Urinary bladder (tissue), 4 donors: Measurements from ENCODE around the gene FRG2B. TPM values are rescaled to one million over a fixed set of nuclear protein-coding genes. Genes with fewer than 3 reads are reported as not detected.
"Not testable (repeated sequence)": the region's sequence is repeated elsewhere in the genome, so short reads cannot be mapped to it uniquely, and the experiment has no call there.

Experiments
- DNase-seq: peaks from one replicate; pipeline ENCODE4 v3.0.0-alpha.2; 2015; ENCODE audit errors: extremely low spot score
- H3K27ac ChIP-seq: one replicate; pipeline ENCODE4 v1.5.1; 2013; ENCODE audit warnings: low read depth, mild to moderate bottlenecking, moderate library complexity
- H3K36me3 ChIP-seq: one replicate; pipeline ENCODE4 v1.6.1; 2013; ENCODE audit warnings: mild to moderate bottlenecking, moderate library complexity; ENCODE audit not compliant: insufficient read depth
- H3K4me1 ChIP-seq: one replicate; pipeline ENCODE4 v1.6.1; 2013; ENCODE audit warnings: mild to moderate bottlenecking, moderate library complexity; ENCODE audit not compliant: insufficient read depth
- H3K4me3 ChIP-seq: one replicate; pipeline ENCODE4 v1.5.1; 2013; ENCODE audit warnings: low read depth, low read length
- WGBS: extraction: QIAGEN DNeasy Blood & Tissue Kit; methylation state at CpG from one replicate; pipeline ENCODE4 v1.1.7; 2013; 5-methylcytosine and 5-hydroxymethylcytosine counted together
- polyA plus RNA-seq: library from polyadenylated mRNA; stranded (reverse); fragments of 200-250 nt; gene quantifications from one replicate; pipeline ENCODE4 v1.2.3, GENCODE V29; 2013
- total RNA-seq: library from RNA; depleted of rRNA; stranded (reverse); fragments of >200 nt; gene quantifications from one replicate; pipeline ENCODE4 v1.2.3, GENCODE V29; 2014
- donor health status: healthy with polysubstance abuse.
- donor health status: healthy.

FRG2B gene
- not detected for total RNA-seq
- not detected for polyA plus RNA-seq

- DNase-seq, H3K36me3 ChIP-seq, H3K27ac ChIP-seq, H3K4me1 ChIP-seq, H3K4me3 ChIP-seq: not testable (repeated sequence)
- 70% methylated on average over 3 of the region's 10 CpGs for WGBS
Observed at GRCh38 chr10:133626695-133627094, at the start of gene FRG2B. TSS of gene FRG2B (minus strand) at chr10:133626795. CDS start at chr10:133626742, 53 bp downstream.

- no CpG with 5 or more reads among the region's 40 CpGs for WGBS
- H3K4me1 ChIP-seq, H3K27ac ChIP-seq, DNase-seq, H3K36me3 ChIP-seq, H3K4me3 ChIP-seq: not testable (repeated sequence)
Observed at GRCh38 chr10:133667446-133667845, 40.9 kb upstream of the FRG2B start.

- not testable (repeated sequence) for H3K36me3 ChIP-seq, H3K4me3 ChIP-seq, H3K4me1 ChIP-seq, DNase-seq, H3K27ac ChIP-seq
- WGBS, result 35% methylated on average over 4 of the region's 4 CpGs
Observed at GRCh38 chr10:133663544-133664160, 37.1 kb upstream of the FRG2B start.

GRCh38 chr10:133661122-133661521, 34.5 kb upstream of the FRG2B start:
- not testable (repeated sequence) for H3K27ac ChIP-seq, DNase-seq, H3K4me3 ChIP-seq, H3K4me1 ChIP-seq, H3K36me3 ChIP-seq
- WGBS, result 73% methylated on average over 2 of the region's 2 CpGs

- not testable (repeated sequence) for H3K27ac ChIP-seq, H3K36me3 ChIP-seq, H3K4me3 ChIP-seq, H3K4me1 ChIP-seq, DNase-seq
- 61% methylated on average over 6 of the region's 6 CpGs for WGBS
Observed at GRCh38 chr10:133660516-133660915, 33.9 kb upstream of the FRG2B start.

- not testable (repeated sequence) for DNase-seq, H3K27ac ChIP-seq, H3K36me3 ChIP-seq, H3K4me1 ChIP-seq, H3K4me3 ChIP-seq
- WGBS, result 79% methylated on average over 3 of the region's 4 CpGs
Observed at GRCh38 chr10:133657276-133657675, 30.7 kb upstream of the FRG2B start.

- 41% methylated on average over 5 of the region's 22 CpGs for WGBS
- DNase-seq, H3K27ac ChIP-seq, H3K4me3 ChIP-seq, H3K36me3 ChIP-seq, H3K4me1 ChIP-seq: not testable (repeated sequence)
Observed at GRCh38 chr10:133648872-133649455, 22.4 kb upstream of the FRG2B start.

GRCh38 chr10:133647075-133647748, 20.6 kb upstream of the FRG2B start:
- not testable (repeated sequence) for DNase-seq, H3K4me3 ChIP-seq, H3K4me1 ChIP-seq, H3K27ac ChIP-seq, H3K36me3 ChIP-seq
- WGBS, result 5% methylated on average over 14 of the region's 18 CpGs

GRCh38 chr10:133637846-133638235, 11.2 kb upstream of the FRG2B start:
- not testable (repeated sequence) for H3K36me3 ChIP-seq, H3K27ac ChIP-seq, H3K4me1 ChIP-seq, H3K4me3 ChIP-seq, DNase-seq
- WGBS, result 27% methylated on average over 18 of the region's 30 CpGs

- H3K36me3 ChIP-seq, DNase-seq, H3K4me1 ChIP-seq, H3K27ac ChIP-seq, H3K4me3 ChIP-seq: not testable (repeated sequence)
- 9% methylated on average over 6 of the region's 35 CpGs for WGBS
Observed at GRCh38 chr10:133637202-133637845, 10.7 kb upstream of the FRG2B start.

- 76% methylated on average over 3 of the region's 5 CpGs for WGBS
Observed at GRCh38 chr10:133630723-133631249, 4.2 kb upstream of the FRG2B start.

GRCh38 chr10:133622544-133622943, 4.1 kb downstream of the FRG2B start:
- not testable (repeated sequence) for DNase-seq, H3K36me3 ChIP-seq, H3K27ac ChIP-seq, H3K4me3 ChIP-seq, H3K4me1 ChIP-seq
- 46% methylated on average over 22 of the region's 31 CpGs for WGBS

More at GRCh38 chr10:133630723-133631249, 4.2 kb upstream of the FRG2B start:
- not testable (repeated sequence) for H3K27ac ChIP-seq, H3K4me1 ChIP-seq, H3K36me3 ChIP-seq, H3K4me3 ChIP-seq, DNase-seq

- Histone ChIP-seq H3K4me1 (no peaks in the 10 kb centered on the region), H3K36me3 (no peaks in the 10 kb centered on the region), H3K27ac (no peak overlapping the region), H3K4me3 (no peak overlapping the region)
- 73% methylated on average over 7 of the region's 7 CpGs for WGBS
- DNase-seq, result no peak
Observed at GRCh38 chr10:133618851-133619250, 7.7 kb downstream of the FRG2B start.
